GM18861 (cell line): ENCODE results near the gene ATP6V1F.

ENCODE experiments used
- ATAC-seq: cut with Tn5 transposase; IDR thresholded peaks from one replicate; pipeline ENCODE4 v1.9.1; 2021; ENCODE audit not compliant: unreplicated experiment

The ATP6V1F gene

GRCh38 chr7:128867842-128868623, 5.4 kb downstream of the ATP6V1F start:
- no peak for ATAC-seq

DNA sequence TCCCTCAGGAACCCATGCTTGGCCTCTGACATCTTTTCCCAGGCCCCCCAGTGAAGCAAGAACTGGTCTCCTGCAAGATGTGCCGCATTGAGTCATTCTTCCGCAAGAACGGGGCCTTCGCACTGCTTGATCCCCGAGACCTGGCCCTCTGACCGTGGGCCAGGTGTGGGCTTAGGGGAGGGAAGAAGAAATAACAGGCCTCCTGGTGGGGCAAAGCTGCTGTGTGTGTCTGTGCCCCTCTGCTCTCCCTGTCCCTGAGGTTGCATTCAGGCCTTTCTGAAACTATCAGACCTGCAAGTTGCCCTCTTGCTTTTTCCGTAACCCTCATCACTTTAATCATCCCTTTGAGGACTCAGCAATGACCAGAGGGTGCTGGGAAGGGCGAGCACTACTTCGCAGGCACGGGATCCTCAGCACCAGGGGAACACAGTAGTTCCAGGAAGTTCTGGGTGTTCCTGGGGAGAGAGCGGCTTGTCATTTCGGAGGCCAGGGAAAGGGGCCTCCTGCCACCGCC, 6.0 kb downstream of the ATP6V1F start:
- no peak for ATAC-seq

DNA sequence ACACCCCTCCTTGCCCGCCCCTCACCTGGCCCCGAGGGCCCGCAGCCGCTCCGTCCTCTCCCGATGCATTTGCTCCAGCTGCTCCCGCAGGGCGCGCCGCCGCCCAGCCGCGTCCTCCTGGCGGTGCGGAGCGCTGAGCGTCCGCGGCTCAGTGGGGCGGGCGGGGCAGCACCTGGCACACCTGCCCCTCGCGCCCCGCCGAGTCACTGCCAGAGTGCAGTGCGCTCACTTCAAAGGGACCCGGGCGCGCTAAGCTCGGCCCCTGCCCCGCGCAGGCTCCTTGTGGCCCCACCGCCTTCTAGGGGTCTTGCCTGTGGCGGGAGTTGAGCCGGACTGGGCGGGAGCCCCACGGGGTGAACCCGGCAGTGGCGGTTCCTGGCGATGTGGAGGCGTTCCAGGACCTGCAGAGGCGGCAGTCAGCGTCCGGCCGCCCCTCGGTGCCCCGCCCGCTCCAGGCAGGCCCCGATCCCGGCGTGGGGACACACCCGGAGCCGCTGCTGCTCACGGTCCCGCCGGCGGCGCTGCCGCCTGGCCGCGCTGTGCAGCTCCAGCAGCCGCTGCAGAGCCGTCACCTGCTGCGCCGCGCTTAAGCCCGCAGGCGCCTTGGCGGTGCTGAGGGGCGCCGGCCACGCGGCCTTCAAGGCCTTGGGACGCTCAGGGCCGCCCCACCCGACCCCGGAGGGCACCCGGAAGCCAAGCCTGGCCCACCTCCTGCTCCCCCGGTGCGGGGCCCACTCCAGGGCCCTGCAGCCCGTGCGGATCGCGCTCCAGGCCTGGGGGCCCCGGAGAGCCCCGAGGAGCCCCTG, 6.7 kb downstream of the ATP6V1F start:
- peak; percentile 65 for ATAC-seq

- ATAC-seq: peak; percentile 14
Observed at GRCh38 chr7:128869944-128870285, 7.3 kb downstream of the ATP6V1F start.

DNA sequence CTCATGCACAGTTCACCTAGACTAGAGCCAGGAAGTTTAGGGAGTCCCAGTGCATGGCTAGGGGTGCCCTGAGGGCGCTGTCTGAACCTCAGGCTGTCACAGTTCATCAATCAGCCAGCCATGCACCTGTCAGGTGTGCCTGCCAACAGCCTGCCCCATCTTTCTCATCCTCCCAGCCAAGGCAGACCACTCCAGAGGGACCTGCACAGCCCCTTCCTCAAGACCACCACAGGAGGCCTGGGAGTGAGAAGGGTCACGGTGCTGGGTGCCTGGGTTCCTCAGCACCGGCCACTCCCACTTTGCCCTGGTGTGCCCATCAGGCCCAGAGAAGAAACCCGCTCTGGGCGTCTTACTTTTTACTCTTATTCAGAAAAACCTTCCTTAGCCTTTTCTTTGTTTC, 8.4 kb downstream of the ATP6V1F start:
- no peak for ATAC-seq

- no peak for ATAC-seq
Observed at GRCh38 chr7:128872394-128872824, 9.8 kb downstream of the ATP6V1F start.

DNA sequence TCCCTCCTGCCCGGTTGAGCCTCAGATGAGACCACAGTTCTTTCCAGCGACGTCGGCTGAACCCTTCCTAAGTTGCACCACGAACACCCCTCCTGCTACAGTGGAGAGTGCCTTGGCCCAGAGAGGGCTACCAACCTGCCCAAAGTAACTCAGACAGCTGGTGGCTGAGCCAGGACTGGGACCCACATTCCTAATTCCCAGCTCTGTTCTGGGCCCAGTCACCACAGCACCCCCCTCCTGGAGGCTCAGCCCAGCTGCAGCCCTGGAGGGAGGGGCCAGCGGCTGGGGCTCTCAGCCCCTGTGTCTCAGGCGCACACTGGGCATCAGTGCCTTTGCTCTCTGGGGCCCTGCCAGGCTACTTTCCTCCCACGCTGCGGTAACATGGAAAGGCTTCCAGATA, 10.6 kb downstream of the ATP6V1F start:
- no peak for ATAC-seq

GRCh38 chr7:128874140-128875031, 11.7 kb downstream of the ATP6V1F start:
- no peak for ATAC-seq

DNA sequence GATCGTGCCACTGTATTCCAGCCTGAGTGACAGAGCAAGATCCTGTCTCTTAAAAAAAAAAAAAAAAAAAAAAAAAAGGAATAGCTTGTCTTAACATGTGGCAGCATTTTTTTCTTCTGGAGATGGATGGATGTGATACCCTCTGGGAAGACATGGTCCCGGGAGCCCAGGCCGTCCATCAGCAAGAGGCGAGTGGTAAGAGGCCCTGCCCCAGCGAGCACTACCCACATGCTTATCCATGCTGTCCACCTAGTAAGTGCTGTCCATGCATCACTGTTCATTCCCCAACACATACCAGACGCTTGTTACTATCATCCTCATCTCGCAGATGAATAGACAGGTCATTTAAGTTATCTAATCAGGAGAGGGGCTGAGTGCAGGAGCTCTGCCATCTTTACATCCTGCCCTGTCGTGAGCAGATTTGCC, 12.9 kb downstream of the ATP6V1F start:
- no peak for ATAC-seq

- no peak for ATAC-seq
Observed at GRCh38 chr7:128876127-128876526, 13.5 kb downstream of the ATP6V1F start.

GRCh38 chr7:128876586-128876977, 13.9 kb downstream of the ATP6V1F start:
- ATAC-seq: no peak

GRCh38 chr7:128876978-128877755, 14.5 kb downstream of the ATP6V1F start:
- ATAC-seq: no peak

DNA sequence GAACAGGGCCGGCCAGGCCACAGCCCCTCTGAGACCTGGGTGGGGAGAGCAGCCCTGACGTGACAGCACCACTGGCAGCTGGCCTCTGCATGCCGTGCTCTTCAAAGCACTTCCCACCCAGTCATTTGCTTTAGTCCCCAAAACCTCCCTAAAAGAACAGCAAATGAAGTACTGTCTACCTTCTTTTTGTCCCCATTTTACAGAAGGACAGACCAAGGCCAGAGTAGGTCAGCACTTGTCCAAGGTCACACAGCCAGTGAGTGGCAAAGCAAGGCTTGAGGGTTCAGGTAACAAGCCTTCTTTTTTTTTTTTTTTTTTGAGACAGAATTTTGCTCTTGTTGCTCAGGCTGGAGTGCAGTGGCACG, 15.1 kb downstream of the ATP6V1F start:
- no peak for ATAC-seq

- no peak for ATAC-seq
Observed at GRCh38 chr7:128878226-128879105, 15.8 kb downstream of the ATP6V1F start.

DNA sequence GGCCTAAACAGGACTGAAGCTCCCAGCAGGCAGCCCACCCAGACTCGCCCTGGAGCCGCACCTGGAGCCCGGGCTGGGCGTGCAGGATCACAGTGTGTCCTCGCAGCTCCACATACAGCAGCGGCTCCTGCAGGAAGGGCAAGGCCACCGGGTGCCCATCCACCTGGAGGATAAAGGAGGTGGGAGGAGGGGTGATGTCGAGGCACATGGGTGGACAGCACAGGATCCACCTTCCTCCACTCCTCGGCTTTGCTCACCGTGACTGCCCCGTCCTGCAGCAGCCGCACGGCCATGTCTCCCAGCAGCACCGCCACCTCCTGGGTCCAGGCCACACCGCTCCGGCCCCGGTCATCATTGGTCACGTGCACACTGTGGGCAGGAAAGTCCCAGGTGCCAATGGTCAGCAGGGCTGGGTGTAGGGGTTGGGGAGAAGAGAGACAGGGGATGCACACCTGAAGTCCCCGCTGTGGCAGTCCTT, 16.8 kb downstream of the ATP6V1F start:
- no peak for ATAC-seq

GRCh38 chr7:128879939-128880746, 17.5 kb downstream of the ATP6V1F start:
- no peak for ATAC-seq

DNA sequence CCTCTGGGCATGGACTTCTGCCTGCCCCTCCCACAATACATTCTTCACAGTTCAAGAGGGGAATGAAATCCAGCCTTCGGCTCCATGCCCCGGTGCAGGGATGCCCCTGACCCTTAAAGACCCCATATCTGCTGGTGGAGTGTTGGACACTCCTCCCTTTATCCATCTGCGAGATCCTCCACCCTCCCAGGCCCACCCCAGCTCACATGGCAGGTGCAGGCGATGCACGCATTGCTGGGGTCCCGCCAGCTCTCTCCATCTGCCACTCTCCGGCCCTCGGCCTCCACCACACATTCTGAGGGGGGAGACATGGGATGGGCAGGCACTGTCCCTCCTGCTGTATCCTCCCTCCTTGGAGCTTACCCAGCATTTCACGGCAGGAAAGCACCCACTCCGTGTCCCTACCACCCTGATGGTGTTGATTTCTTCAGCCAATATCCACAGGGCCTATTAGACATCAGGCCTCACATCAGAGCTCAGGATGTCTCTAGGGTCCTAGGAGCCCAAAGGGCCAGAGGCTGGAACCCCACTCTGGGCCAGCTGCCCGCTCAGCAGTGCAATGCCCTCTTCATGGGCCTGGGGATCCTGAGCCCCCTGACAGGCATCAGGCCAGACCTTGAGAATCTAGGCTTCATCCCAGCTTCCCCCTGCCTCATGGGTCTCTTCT, 18.3 kb downstream of the ATP6V1F start:
- no peak for ATAC-seq
